ENCODE results near the gene ANTKMT. TPM values are rescaled to one million over a fixed set of nuclear protein-coding genes. Genes with fewer than 3 reads are reported as not detected.
"Not testable (repeated sequence)": the region's sequence is repeated elsewhere in the genome, so short reads cannot be mapped to it uniquely, and the experiment has no call there.

Gene ANTKMT
- total and polyA plus RNA-seq, 2 of the 8 experiments (the other 6 are each of a cell fraction or from before 2014, with no cell fraction given) = 26.5 to 26.6 TPM

DNA sequence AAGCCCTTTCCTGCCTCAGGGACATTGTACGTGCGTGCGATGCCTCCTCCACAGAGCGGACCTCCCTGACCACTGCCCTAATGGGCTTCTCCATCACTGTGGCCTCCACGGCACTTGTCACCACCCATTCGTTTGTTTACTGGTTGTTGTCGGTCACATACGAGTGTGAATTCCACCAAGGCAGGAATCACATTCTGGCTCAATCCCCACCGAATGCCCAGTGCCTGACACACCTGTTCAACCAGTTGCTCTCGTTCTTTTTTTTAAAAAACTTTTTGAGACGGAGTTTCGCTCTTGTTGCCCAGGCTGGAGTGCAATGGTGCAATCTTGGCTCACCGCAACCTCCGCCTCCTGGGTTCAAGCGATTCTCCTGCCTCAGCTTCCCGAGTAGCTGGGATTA lies 29.7 kb upstream of the ANTKMT start:
- H3K23ac ChIP-seq (ENCODE audit: insufficient read length); H4K8ac ChIP-seq (ENCODE audit: extremely low read depth, insufficient read depth, low read length); H2BK20ac ChIP-seq (ENCODE audit: low read length); H3K36me3 ChIP-seq (ENCODE audit: control insufficient read depth in 2 of 4, insufficient read depth in 4 of 4, low read length in 3 of 4); H3K79me2 ChIP-seq (ENCODE audit: control insufficient read depth in 1 of 2, insufficient read depth in 2 of 2, low read length in 2 of 2); H3K9ac ChIP-seq (replicated peaks in 1 of 4; ENCODE audit: extremely low read depth in 1 of 4, low read depth in 3 of 4, low read length in 3 of 4); H3K9me3 ChIP-seq (ENCODE audit: insufficient read depth in 2 of 2, low read depth in 1 of 2, low read length in 1 of 2); H3K27ac ChIP-seq (ENCODE audit: low read depth, low read length); H3K18ac ChIP-seq (ENCODE audit: extremely low read depth, low read length); H2AFZ ChIP-seq (ENCODE audit: low read length); H3K4me2 ChIP-seq (ENCODE audit: insufficient read depth in 1 of 2, low read depth in 2 of 2, low read length in 2 of 2); H3K56ac ChIP-seq (replicated peaks; ENCODE audit: insufficient read length, low read depth, low read length); H3K4me3 ChIP-seq (ENCODE audit: extremely low read depth in 1 of 4, insufficient read depth in 2 of 4, low read depth in 3 of 4, low read length in 4 of 4); H2BK5ac ChIP-seq (ENCODE audit: low read depth, low read length); H4K5ac ChIP-seq (ENCODE audit: insufficient read length, low read depth, low read length); H4K91ac ChIP-seq (replicated peaks; ENCODE audit: insufficient read length, low read length); H3K79me1 ChIP-seq (ENCODE audit: low read depth, low read length); H2BK15ac ChIP-seq (ENCODE audit: low read length); FAIRE-seq; H3K14ac ChIP-seq (ENCODE audit: insufficient read length); H2BK120ac ChIP-seq (replicated peaks; ENCODE audit: low read depth, low read length); H3K4ac ChIP-seq (replicated peaks; ENCODE audit: insufficient read length, low read depth, low read length); DNase-seq (ENCODE audit: low read depth in 1 of 2, low spot score in 2 of 2): not testable (repeated sequence)
- Histone ChIP-seq H3K4me1 (replicated peaks in 1 of 4; ENCODE audit: control insufficient read depth in 3 of 4, insufficient read depth in 4 of 4, low read length in 3 of 4) (peaks cover 0 to 23% (median 15%) of the 10 kb centered on the region in 4 experiments; a peak in 5 of 7 replicates), H3K27me3 (replicated peaks in 1 of 4; ENCODE audit: control insufficient read depth in 3 of 4, extremely low read depth in 1 of 4, insufficient read depth in 3 of 4, low read length in 3 of 4) (peaks cover 1 to 46% (median 29%) of the 10 kb centered on the region in 4 experiments), H4K20me1 (replicated peaks in 1 of 2; ENCODE audit: control insufficient read depth in 1 of 2, insufficient read depth in 2 of 2, low read length in 2 of 2) (peaks cover 0 to 15% of the 10 kb centered on the region in 2 experiments), H2AK5ac (ENCODE audit: low read depth, low read length) (peak overlapping the region; percentile 75; the same call in 1 of the 2 replicates), H3K23me2 (ENCODE audit: low read depth, low read length) (peaks cover 15% of the 10 kb centered on the region), H2BK12ac (ENCODE audit: low read depth, low read length) (peak overlapping the region; percentile 60; the same call in 1 of the 2 replicates)
- 87% methylated on average over 16 of the region's 16 CpGs; no CpG with 5 or more reads in 1 of the 2 experiments for WGBS, 2 experiments (ENCODE audit: extremely low coverage in 1 of 2, insufficient coverage in 1 of 2, insufficient read length in 1 of 2, insufficient replicate concordance in 2 of 2, low coverage in 1 of 2, low lambda C conversion rate in 2 of 2, missing lambda C conversion rate in 1 of 2)
- POLR2A ChIA-PET (ENCODE audit: partially characterized antibody) = interaction anchor here (2.0 to 4.1 kb wide), 3 partner anchors 11 to 16 kb away, joined by 12 to 39 read pairs (median 26); partner anchors contain the start of genes RHBDL1 and STUB1
- CTCF ChIA-PET (ENCODE audit: partially characterized antibody) = interaction anchor here (0.6 to 1.5 kb wide), 3 partner anchors 12 to 402 kb away, joined by 3 to 4 read pairs (median 4); no protein-coding TSS in a partner anchor
